ENCODE data around the gene RAB33B.

Gene RAB33B

DNA sequence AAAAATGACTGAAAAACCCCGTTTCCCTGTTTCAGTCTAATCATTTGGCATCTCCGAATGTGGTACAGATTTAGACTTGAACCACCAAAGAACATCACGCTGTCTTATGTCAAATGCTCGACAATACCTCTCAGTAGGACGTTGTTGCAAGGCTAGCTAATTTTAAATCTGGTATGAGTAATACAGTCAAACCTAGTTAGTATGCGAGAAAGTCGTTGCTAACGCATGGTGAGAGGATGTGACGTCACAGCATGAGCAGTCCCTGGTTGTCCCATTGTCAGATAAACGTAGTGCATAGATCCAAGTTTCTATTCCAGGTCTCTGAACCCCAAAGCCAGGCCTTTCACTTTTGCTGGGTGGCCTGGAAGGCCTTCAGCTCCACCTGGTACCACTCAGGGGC is 57.4 kb downstream of the RAB33B start:
- no peak for DNase-seq

GRCh38 chr4:139514382-139515059 is 60.6 kb downstream of the RAB33B start:
- DNase-seq, result no peak

DNA sequence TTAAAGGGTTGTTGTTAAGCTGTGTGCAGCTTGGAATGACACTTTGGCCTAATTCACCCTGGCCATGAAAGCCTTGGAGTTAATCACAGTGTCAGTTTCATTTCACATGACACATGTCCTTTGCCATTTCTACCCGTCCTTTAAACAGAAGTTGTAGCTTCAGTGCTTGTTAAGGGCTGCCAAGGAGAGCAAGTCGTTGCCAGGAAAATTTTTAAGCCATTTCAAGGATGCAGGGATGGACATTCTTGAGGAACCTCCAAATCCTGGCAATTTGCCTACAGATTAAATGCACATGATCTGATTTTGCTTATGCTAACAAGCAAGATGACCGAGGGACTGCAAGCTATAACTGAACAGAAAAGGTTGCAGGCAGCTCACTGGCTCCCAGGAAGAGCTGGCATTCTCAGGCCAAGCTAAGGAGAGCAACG is 61.6 kb downstream of the RAB33B start:
- DNase-seq, result no peak

DNA sequence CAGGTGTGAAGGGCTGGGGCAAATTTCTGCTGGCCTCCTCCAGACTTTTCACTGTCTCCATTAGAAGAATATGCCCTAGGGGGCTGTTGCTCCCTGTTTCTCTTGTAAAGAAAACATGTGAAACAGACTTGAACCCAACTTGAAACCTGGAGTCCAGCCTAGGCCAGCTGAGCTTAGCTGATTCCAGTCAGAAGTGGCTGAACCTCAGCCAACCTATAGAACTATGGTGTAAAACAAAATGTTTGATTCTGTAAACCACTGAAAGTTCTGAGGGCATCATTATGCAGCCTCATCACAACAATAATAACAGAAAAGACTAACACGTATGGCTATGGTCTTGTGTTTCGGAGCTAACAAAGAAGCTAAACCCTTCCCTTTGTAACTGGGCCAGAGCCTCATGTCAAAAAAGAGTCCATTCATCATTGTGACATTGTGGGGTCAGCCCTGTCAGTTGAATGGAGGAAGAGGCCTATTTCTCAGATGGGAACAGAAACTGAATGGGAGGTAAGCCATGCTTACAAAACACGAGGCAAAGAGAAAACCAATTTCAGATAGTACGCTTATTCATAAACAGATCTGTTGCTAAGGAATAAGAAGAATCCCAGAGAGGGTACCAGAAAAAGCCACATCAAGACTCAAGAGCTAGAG is 68.0 kb downstream of the RAB33B start:
- DNase-seq, result no peak

GRCh38 chr4:139522457-139522856 is 68.5 kb downstream of the RAB33B start:
- peak; percentile 29 for DNase-seq

DNA sequence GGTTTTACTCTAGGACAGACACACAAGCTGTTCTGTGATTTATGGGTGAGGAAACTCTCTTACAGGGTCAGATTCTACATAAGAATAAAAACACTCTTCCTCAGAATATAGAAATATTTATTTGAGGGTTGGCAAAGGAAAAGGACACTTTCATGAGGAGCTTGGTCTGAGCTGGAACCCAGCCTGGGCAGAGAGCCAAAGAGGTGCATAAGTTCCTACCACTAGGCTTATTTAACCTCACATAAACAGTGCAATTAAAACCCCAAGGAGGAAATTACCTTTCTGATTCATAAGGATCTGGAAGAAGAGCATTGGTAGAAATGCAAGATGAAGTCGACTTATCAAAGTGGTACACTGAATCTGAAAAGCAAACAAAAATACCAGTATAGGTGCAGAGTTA is 69.2 kb downstream of the RAB33B start:
- peak; percentile 45 for DNase-seq

GRCh38 chr4:139524062-139524631 is 70.2 kb downstream of the RAB33B start:
- peak; percentile 83 for DNase-seq

DNA sequence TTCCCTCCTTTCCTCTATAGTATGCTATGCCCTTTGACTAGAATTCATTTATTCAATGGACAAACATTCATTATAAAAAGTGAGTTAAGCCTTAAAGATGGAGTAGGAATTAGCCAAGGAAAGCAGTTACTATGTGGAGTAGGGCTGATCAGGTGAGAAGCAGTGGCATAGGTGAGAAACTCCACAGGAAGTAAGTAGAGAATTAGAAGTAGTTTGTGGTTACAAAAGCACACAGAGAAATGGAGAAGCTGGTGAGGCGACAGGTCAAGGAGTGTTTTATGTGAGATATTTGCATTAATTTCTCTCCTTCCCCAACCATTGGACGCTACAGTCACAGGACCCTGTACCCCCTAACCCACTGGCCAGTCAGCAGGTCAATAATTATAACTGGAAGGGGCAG is 71.5 kb downstream of the RAB33B start:
- no peak for DNase-seq

Data from NCI-H82 (cell line).